GM10248 (cell line): ENCODE data around the gene FAM131C.

Experiments used
- CTCF ChIA-PET: fragments of 300-600 bp; sonication (Branson Sonifier 250); formaldehyde crosslinking; extraction: SDS; loops from one replicate; lab custom pipeline; 2021; ENCODE audit warnings: antibody characterized with exemption; lab: Yijun Ruan, JAX
- POLR2A ChIA-PET: fragments of 350-650 bp; sonication (Branson Sonifier 250); formaldehyde crosslinking; extraction: SDS; loops from one replicate; lab custom pipeline; 2020; ENCODE audit warnings: antibody characterized with exemption; lab: Yijun Ruan, JAX
- DNase-seq: peaks from one replicate; pipeline ENCODE4 v3.0.0; 2012; ENCODE audit errors: extremely low spot score
- TF ChIP-seq, protein P1 (sequence below): IDR thresholded peaks from 2 replicates; pipeline ENCODE4 v1.5.1; 2012; ENCODE audit warnings: mild to moderate bottlenecking, low read depth; ENCODE audit errors: extremely low read depth, missing control alignments, control extremely low read depth

Gene FAM131C, protein sequence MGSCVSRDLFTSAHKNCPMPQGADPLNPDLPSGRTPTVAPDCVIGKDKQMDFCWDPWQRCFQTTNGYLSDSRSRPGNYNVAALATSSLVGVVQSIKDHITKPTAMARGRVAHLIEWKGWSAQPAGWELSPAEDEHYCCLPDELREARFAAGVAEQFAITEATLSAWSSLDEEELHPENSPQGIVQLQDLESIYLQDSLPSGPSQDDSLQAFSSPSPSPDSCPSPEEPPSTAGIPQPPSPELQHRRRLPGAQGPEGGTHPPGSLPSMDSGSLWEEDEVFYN

DNA sequence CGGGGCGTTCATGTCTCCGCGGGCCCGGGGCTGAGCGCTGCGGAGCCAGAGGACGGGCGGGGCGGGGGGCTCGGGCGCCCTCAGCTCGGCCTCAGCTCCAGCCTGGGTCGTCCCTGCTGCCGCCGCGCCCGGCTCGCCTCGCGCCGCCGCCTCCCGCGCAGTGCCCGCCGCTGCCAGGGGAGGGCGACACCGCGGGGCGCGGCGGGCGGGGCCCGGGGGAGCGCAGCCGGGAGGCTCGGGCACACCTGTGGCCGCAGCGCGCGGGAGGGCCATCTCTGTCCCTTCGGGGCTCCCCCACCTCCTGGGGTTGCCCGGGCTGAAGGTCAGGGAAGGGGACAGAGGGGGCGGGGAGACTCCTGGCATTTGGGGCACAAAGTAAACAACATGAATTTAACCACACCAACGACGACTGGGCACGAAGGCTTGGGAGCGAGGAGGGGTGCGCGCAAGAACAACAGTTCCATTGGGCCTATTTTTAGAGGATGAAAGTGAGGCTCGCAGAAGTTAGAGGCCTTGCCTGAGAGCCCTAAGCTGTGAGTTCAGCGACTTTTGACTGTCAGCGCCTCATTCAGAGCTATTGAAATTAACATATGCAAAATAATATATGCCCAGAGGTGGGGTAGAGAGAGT, at the start of gene FAM131C:
FAM131C (minus strand) TSS at position 162 of the 630 bp plus-strand sequence. CDS start 209 bp downstream, outside the sequence.
- ChIA-PET CTCF (interaction anchor here (1.0 to 7.4 kb wide), 7 partner anchors 9 to 282 kb away, joined by 3 to 43 read pairs (median 4); no protein-coding TSS in a partner anchor), POLR2A (no interaction called here)
- peak; percentile 75 for DNase-seq
- TF ChIP-seq, protein P1, sequence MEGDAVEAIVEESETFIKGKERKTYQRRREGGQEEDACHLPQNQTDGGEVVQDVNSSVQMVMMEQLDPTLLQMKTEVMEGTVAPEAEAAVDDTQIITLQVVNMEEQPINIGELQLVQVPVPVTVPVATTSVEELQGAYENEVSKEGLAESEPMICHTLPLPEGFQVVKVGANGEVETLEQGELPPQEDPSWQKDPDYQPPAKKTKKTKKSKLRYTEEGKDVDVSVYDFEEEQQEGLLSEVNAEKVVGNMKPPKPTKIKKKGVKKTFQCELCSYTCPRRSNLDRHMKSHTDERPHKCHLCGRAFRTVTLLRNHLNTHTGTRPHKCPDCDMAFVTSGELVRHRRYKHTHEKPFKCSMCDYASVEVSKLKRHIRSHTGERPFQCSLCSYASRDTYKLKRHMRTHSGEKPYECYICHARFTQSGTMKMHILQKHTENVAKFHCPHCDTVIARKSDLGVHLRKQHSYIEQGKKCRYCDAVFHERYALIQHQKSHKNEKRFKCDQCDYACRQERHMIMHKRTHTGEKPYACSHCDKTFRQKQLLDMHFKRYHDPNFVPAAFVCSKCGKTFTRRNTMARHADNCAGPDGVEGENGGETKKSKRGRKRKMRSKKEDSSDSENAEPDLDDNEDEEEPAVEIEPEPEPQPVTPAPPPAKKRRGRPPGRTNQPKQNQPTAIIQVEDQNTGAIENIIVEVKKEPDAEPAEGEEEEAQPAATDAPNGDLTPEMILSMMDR: peak; percentile 56

DNA sequence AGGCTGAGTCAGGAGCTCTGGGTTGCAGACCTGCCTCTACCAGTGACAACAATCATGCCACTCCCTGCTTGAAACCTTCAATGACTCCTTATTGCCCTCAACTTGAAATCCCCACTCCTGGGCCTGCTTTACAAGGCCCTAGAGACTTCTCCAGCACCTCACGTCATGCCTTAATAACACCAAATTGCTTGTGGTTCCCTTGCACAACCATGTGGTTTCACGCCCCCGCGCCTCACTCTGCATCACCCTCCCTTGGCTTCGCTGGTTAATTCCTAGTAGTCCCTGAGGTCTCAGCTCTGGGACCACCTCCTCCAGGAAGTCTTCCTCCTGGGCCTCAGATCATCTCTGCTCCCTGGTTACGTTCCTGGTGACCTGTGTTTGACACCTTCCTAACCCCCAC, 49.5 kb upstream of the FAM131C start:
- TF ChIP-seq, protein P1: no peak
- CTCF ChIA-PET: interaction anchor here (1.9 kb wide), 1 partner anchor 41 kb away, joined by 5 read pairs; no protein-coding TSS in a partner anchor
- DNase-seq: no peak
- POLR2A ChIA-PET: interaction anchor here (0.5 kb wide), 1 partner anchor 142 kb away, joined by 4 read pairs; no protein-coding TSS in a partner anchor

DNA sequence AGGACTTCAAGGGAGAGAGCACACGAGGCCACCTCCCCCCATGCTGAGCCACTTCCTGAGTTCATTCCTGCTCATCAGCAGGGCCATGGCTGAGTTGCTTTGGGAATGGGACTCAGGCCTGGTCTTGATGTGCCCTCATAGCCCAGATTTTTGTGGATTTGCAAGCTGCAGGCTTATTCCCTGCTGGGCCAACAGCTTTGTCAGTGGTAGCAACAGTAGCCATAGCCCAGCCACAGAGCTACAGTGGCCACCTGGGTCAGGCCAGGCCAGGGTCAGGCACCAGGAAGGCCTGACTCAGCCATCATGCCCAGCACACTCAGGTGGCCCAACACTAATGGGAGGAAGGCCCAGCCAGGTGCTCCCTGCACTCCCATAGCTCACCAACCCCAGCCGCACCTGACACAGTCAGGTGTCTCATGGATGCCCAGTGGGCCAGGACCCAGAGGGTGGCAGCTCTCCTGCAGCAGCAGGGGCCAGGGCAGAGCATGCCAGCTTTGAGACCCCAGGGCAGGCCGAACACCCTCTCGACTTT, 49.0 kb upstream of the FAM131C start:
- DNase-seq: no peak
- POLR2A ChIA-PET: interaction anchor here (0.5 kb wide), 1 partner anchor 143 kb away, joined by 4 read pairs; no protein-coding TSS in a partner anchor
- CTCF ChIA-PET: interaction anchor here (1.6 kb wide), 1 partner anchor 39 kb away, joined by 6 read pairs; no protein-coding TSS in a partner anchor
- TF ChIP-seq, protein P1: no peak

DNA sequence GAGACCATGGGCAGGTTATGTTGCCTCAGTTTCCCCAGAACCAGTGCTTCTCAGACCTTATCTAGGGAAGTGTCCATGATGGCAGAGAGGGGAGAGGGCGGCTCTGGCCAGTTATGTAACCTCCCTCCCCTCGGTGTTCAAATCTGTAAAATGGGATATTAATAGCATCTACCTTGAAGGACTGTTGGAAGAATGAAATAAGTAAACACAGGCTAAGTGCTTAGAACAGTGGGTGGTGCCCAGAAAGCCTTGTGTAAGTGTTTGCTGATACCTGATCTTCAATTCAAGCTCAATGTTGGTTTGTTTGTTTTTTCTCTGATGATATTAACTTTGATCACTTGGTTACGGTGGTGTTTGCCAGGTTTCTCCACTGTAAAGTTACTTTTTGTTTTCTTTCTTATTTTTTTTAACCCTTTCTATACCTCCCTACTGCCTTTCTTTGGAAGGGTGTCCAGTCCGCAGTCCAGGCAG, 47.5 kb upstream of the FAM131C start:
- TF ChIP-seq, protein P1: no peak
- POLR2A ChIA-PET: no interaction called here
- DNase-seq: no peak
- CTCF ChIA-PET: interaction anchor here (1.3 to 1.6 kb wide), 2 partner anchors 38 to 41 kb away, joined by 3 to 6 read pairs; no protein-coding TSS in a partner anchor

DNA sequence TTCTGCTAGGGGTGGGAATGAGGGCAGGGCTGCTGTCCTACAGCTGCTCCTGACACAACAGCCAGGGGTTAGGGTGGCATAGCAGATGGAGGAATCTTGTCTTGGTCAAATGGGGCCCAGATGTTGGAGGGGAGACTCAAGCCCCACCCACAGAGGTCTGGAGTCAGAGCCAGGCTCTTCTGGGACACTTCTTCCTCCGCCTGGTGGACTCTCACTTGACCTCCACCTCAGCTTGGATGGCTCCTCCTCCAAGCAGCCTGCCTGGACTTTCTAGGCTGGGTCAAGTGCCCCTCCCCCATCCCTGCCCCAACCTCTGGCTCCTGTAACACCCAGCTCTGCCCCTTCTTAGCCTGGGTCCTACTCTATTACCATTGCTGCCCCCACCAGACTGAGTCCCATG, 47.0 kb upstream of the FAM131C start:
- ChIA-PET CTCF (interaction anchor here (1.1 to 1.3 kb wide), 2 partner anchors 41 to 68 kb away, joined by 3 read pairs; no protein-coding TSS in a partner anchor), POLR2A (interaction anchor here (0.7 kb wide), 1 partner anchor 778 kb away, joined by 3 read pairs; no protein-coding TSS in a partner anchor)
- DNase-seq: no peak
- TF ChIP-seq, protein P1: no peak

DNA sequence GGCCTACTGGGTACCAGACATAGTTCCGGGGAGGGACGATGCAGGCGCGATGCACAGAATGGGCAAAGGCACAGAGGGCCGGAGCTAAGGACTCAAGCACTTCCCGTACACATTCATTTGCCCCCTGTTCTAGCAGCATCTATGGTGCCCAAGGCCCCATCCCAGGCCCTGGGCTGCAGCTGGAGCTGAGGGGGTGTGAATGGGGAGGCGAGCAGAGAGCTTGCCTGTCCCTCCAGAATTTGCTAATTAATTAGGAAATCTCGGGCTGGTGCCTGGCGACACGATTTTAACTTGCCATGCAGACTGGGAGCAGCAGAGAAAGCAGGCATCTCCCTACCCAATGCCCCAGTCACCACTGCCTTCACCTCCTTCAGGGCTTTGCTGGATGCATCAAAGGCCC, 46.5 kb upstream of the FAM131C start:
- ChIA-PET CTCF (interaction anchor here (1.1 to 1.3 kb wide), 2 partner anchors 40 to 68 kb away, joined by 3 read pairs; no protein-coding TSS in a partner anchor), POLR2A (interaction anchor here (0.7 kb wide), 1 partner anchor 779 kb away, joined by 3 read pairs; no protein-coding TSS in a partner anchor)
- no peak for DNase-seq
- TF ChIP-seq, protein P1: no peak
